ENCODE measurements around the gene FTL.

Gene FTL

DNA sequence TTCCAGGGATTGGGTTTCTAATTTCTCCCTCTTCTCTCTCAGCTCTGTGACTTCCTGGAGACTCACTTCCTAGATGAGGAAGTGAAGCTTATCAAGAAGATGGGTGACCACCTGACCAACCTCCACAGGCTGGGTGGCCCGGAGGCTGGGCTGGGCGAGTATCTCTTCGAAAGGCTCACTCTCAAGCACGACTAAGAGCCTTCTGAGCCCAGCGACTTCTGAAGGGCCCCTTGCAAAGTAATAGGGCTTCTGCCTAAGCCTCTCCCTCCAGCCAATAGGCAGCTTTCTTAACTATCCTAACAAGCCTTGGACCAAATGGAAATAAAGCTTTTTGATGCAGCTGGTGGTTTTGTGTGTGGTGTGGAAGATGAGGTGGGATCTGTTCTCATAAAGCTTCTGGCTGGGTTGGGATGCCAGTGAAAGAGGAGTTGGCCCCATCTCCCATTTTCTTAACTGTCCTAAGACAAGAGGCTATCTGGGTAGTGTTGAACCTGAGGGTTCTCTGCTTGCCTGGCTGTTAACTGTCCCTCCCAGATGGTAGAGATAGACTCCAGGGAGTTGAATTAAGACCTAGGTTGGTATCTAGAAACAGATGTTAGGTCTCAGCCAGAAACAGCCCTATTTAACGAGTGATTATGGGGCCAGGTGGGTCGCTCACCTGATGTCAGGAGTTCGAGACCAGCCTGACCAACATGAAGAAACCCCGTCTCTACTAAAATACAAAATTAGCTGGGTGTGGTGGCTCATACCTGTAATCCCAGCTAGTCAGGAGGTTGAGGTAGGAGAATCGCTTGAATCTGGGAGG is 1.6 kb downstream of the FTL start:
- DNase-seq: no peak

DNA sequence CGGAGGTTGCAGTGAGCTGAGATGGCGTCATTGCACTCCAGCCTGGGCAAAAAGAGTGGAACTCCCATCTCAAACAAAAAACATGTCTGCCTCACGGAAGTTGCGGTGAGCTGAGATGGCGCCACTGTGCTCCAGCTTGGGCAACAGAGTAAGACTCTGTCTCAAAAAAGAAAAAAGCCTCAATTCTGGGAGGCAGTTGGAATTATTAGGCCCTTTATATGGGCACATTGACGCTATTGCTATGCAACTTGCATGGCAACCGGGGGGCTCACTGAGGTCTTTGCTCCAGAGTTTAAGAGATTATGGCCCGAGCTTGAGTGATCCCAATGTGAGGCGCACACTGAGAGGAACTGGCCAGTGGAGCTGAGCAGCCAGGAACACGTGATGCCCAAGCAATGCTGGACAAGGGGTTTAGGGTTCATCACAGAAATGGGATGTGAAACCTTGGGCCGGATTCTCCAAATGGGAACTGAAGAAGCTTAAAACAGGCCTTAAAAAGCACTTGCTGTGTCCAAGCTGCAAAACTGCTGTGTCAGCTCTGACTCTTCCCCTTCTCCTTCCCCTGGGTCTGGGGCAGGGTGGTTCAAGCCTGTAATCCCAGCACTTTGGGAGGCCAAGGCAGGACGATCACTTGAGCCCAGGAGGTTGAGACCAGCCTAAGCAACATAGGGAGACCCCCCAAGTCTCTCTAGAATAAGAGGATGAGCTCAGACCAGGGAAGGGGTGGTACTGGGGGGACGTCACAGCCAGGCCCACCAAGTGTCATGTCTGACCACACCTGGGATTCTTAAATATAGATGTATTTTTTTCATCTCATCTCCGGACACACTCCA is 2.5 kb downstream of the FTL start:
- DNase-seq: peak; percentile 26 to 54

DNA sequence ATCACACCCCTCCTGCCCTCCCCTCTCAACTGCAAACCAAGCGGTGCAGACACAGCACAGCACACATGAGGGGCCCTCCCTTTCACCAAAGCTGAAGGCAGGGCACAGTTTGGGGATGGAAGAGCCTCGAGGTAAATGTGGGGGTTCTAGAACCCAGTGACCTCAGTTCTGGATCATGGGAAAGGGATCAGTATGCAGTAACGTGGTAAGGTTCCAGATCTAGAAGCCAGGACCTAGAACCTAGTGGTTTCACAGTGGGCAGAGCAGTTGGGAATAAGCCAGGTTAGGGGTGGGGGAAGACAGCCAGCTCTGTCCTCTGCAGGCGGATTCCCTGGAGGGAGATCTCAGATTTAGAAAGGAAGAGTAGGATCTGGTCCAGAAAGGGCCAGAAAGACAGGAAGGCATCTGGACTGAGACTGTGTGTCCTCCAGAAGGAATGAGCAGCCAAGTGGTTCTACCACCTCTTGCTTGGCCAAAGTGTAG is 3.1 kb downstream of the FTL start:
- DNase-seq: no peak

- no peak for DNase-seq
Measured at GRCh38 chr19:48968813-48969218, 3.7 kb downstream of the FTL start.

- no peak for DNase-seq
Measured at GRCh38 chr19:48969276-48970138, 4.4 kb downstream of the FTL start.

GRCh38 chr19:48970139-48970766 is 5.1 kb downstream of the FTL start:
- DNase-seq: no peak

DNA sequence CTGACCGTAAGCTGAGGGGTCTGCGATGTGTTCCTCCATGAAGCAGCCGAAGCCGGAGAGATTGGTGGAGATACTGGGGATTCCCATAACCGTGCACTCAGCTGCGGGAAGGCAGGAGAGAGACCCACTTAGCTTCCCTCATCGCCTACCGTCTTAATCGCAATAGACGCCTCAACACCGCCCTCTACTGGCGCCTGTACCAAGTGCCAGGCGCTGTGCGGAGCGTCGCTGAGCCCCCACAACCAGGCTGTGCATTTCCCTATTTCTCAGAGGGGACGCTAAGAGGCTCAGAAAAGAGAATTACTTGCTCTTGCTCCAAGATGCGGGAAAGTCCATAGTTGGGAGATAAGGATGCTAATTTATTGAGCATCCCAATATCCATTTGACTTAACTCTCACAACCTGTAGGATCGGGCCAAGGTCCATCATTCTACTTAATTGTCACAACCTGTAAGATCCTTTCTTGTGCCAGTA is 5.8 kb downstream of the FTL start:
- peak; percentile 40 to 76 for DNase-seq

DNA sequence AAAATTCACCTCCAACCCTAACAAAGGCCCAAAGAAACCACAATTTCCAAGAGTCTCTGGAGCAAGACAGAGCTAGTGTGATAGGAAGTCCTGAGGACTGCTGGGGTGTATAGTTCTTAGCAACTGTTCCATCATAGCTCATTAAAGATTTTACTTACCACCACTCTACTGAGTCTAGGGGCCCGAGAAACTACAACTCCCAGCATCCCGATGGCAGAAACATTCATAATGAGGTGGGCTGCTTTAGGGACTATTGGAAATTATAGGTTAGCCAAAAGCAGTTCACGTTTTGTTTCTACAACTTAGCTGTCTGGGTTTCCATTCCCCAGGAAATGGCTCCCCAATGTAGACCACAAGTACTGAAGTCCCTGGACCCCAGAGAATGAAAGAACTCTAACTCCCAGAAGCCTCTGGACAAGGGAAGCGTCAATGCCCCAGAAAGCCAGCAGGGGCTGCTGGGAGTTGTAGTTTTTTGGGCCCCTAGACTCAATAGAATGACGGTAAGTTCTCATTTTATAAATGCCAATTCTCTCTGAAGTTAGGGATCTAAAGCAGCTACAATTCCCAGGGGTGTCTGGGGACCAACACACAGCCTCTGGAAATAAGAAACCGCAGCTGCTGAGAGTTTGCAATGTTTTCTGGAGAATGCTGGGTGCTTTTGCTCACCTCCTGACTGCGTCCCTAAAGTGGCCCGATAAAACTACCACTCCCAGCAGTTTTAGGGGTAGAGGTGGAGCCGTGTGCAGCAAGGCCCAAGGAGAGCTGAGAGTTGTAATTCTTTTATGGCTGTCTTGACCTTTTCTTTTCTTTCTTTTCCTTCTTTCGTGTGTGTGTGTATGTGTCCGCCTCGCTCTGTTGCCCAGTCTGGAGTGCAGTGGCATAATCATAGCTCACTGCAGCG is 11.1 kb downstream of the FTL start:
- no peak for DNase-seq

GRCh38 chr19:48977061-48977460 is 12.0 kb downstream of the FTL start:
- DNase-seq: no peak

- no peak for DNase-seq
Measured at GRCh38 chr19:48982280-48982679, 17.2 kb downstream of the FTL start.

DNA sequence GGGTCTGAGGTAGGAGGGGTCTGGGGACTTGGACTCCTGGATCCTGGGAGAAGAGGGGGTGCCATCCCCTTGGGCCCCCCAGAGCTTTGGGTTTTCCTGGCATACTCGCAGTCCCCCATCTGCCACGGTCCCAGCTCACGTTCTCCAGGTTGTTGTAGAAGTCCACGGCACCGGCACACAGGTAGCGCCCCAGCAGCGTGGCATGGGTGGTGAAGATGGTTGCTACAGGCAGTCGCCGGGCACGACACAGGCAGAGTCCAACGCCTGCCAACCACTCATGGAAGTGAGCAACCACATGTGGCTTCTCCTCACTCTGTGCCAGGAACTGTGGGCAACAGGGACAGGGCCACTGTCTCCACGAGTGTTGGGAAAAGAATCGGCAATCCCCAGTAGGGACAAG is 20.6 kb downstream of the FTL start:
- DNase-seq: no peak

- no peak for DNase-seq
Measured at GRCh38 chr19:48986211-48986610, 21.1 kb downstream of the FTL start.

- no peak for DNase-seq
Measured at GRCh38 chr19:48987323-48987722, 22.2 kb downstream of the FTL start.

DNA sequence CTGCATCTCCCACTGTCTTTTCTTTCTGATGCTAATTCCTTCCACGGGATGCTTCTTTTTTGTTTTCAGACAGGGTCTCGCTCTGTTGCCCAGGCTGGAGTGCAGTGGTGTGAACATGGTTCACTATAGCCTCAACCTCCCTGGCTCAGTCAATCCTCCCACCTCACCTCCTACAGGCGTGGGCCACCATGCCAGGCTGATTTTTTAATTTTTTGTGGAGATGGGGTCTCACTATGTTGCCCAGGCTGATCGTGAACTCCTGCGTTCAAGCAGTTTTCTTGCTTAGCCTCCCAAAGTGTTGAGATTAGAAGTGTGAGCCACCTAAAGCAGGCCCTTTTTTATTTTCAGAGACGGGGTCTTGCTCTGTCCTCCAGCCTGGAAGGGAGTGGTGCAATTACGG is 23.2 kb downstream of the FTL start:
- DNase-seq: no peak

- no peak for DNase-seq
Measured at GRCh38 chr19:48988860-48989259, 23.8 kb downstream of the FTL start.

- DNase-seq: peak in 1 of 2 donors; percentile 7
Measured at GRCh38 chr19:48989701-48990291, 24.7 kb downstream of the FTL start.

DNA sequence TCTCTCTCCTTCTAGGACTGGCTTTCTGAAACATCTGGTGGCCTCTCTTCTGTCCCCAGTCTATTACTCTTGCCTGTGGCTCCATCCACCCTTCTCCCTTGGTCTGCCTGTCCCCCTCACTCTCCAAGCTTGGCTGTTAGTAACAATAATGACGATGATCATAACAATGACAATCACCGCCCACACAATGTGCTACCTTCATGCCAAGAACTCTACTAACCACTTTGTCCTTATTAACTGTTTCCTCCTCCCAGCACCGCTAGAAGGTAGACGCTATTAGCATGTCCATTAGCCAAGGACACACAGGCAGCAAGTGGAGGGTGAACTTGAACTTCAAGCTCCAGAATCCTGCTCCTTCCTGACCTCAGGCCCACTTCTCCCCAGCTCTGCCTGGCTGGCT is 25.3 kb downstream of the FTL start:
- DNase-seq: no peak

GRCh38 chr19:48991011-48991609 is 26.0 kb downstream of the FTL start:
- no peak for DNase-seq

- peak in 1 of 2 donors; percentile 15 for DNase-seq
Measured at GRCh38 chr19:48991873-48992580, 26.9 kb downstream of the FTL start.
